Measurements from ENCODE around the gene FHL1.

DNA sequence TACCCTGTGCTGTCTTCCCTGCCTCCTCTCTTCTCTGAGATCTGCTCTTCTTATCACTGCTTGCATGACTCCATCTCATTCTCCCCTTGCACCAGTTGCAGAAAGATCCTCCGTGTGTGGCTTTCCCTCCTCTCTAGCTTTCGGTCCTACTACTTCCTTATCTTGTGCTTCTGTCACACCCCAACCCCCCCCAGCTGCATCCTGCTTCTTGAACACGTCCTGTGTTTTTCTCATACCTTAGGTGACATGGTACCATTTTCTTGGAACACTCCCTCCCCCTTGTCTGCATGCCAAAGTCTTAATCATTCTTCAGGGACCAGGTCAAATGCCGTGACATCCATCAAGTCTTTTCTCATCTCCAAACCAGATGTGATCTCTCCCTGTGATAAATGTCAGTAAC lies 46.4 kb downstream of the FHL1 start:
- TF ChIP-seq, protein P1, sequence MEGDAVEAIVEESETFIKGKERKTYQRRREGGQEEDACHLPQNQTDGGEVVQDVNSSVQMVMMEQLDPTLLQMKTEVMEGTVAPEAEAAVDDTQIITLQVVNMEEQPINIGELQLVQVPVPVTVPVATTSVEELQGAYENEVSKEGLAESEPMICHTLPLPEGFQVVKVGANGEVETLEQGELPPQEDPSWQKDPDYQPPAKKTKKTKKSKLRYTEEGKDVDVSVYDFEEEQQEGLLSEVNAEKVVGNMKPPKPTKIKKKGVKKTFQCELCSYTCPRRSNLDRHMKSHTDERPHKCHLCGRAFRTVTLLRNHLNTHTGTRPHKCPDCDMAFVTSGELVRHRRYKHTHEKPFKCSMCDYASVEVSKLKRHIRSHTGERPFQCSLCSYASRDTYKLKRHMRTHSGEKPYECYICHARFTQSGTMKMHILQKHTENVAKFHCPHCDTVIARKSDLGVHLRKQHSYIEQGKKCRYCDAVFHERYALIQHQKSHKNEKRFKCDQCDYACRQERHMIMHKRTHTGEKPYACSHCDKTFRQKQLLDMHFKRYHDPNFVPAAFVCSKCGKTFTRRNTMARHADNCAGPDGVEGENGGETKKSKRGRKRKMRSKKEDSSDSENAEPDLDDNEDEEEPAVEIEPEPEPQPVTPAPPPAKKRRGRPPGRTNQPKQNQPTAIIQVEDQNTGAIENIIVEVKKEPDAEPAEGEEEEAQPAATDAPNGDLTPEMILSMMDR (IDR thresholded peaks at IDR 0.05): no peak
- no peak for TF ChIP-seq POLR2A (IDR thresholded peaks at IDR 0.05)

Measured in ovary (tissue), 3 donors.